ENCODE results near the gene TMTC1.

- TF ChIP-seq EZH2phosphoT487 (IDR thresholded peaks at IDR 0.05; ENCODE audit: low read depth, severe bottlenecking, unreplicated experiment) (no peak), CTCF (IDR thresholded peaks at IDR 0.05; ENCODE audit: poor library complexity) (no peak)
These were observed 80.2 kb downstream of the TMTC1 start for GRCh38 chr12:29703528-29703927.

Measured in hepatocyte (in vitro differentiated cells).